SU-DHL-6 (cell line): ENCODE measurements around the gene CSNK1D.

Experiments
- H2AFZ ChIP-seq: fragments of 200-600 bp; sonication (generic); 2 replicates; pipeline ENCODE4 v1.6.1; 2014; ENCODE audit warnings: low read depth, mild to moderate bottlenecking, moderate library complexity, mixed read lengths, antibody characterized with exemption, low read length; ENCODE audit not compliant: severe bottlenecking
- H3F3A ChIP-seq: fragments of 200-600 bp; shearing (Covaris generic); 2 replicates; pipeline ENCODE4 v1.6.0; 2016; ENCODE audit warnings: antibody characterized with exemption, mild to moderate bottlenecking; ENCODE audit not compliant: insufficient read depth
- H3K27ac ChIP-seq: fragments of 200-600 bp; sonication (generic); 2 replicates; pipeline ENCODE4 v1.5.1; 2016; ENCODE audit warnings: low read depth, mild to moderate bottlenecking, low read length, moderate library complexity, mixed read lengths
- H3K27me3 ChIP-seq: fragments of 200-600 bp; sonication (generic), shearing (Covaris generic); 2 replicates; pipeline ENCODE4 v1.6.0; 2014; ENCODE audit warnings: mild to moderate bottlenecking, low read length
- H3K36me3 ChIP-seq: fragments of 200-600 bp; sonication (generic); 2 replicates; pipeline ENCODE4 v1.6.1; 2014; ENCODE audit warnings: mild to moderate bottlenecking, low read length, mixed read lengths
- H3K4me2 ChIP-seq: fragments of 300-600, 200-600 bp; shearing (Covaris generic), sonication (generic); 2 replicates; pipeline ENCODE4 v1.6.0; 2014; ENCODE audit warnings: low read length, low read depth, mild to moderate bottlenecking; ENCODE audit not compliant: poor library complexity, severe bottlenecking
- H3K4me3 ChIP-seq: fragments of 200-600 bp; sonication (generic); 2 replicates; pipeline ENCODE4 v1.5.1; 2014; ENCODE audit warnings: antibody characterized with exemption, low read length, mild to moderate bottlenecking, mixed read lengths; ENCODE audit not compliant: insufficient read depth, poor library complexity, severe bottlenecking
- H3K79me2 ChIP-seq: fragments of 200-600 bp; sonication (generic); 2 replicates; pipeline ENCODE4 v1.6.1; 2014; ENCODE audit warnings: mild to moderate bottlenecking, low read length, moderate library complexity; ENCODE audit not compliant: insufficient read depth
- H3K9ac ChIP-seq: fragments of 200-600 bp; sonication (generic); 2 replicates; pipeline ENCODE4 v1.7.0; 2014; ENCODE audit warnings: mild to moderate bottlenecking, low read length
- H3K9me2 ChIP-seq: fragments of 200-600 bp; sonication (generic); replicated peaks from 2 replicates; pipeline ENCODE4 v1.6.1; 2014; ENCODE audit warnings: low read length; ENCODE audit not compliant: insufficient read depth
- H3K9me3 ChIP-seq: fragments of 200-600 bp; sonication (generic); 2 replicates; pipeline ENCODE4 v1.6.1; 2014; ENCODE audit warnings: low read length, mixed read lengths; ENCODE audit not compliant: insufficient read depth
- H4K20me1 ChIP-seq: fragments of 200-600 bp; sonication (generic); 2 replicates; pipeline ENCODE4 v1.6.1; 2014; ENCODE audit warnings: low read depth, mild to moderate bottlenecking, antibody characterized with exemption, low read length, moderate library complexity, mixed read lengths
- CTCF ChIP-seq: fragments of 200-600 bp; sonication (generic); IDR thresholded peaks from one replicate; pipeline ENCODE4 v1.5.1; 2017; ENCODE audit warnings: antibody characterized with exemption, mild to moderate bottlenecking, low read length, moderate library complexity; ENCODE audit not compliant: insufficient read depth, poor library complexity, severe bottlenecking
- EZH2phosphoT487 ChIP-seq: fragments of 200-600 bp; sonication (generic), shearing (Covaris generic); conservative IDR thresholded peaks from 2 replicates; pipeline ENCODE4 v1.6.1; 2018; ENCODE audit warnings: mild to moderate bottlenecking, antibody characterized with exemption, low read length, moderate library complexity, mixed read lengths

CSNK1D gene

GRCh38 chr17:82200135-82200534 is 73.4 kb downstream of the CSNK1D start:
- TF ChIP-seq CTCF, result no peak
- no peaks in the 10 kb centered on the region for H4K20me1 ChIP-seq
- no peak overlapping the region for H3K4me2 ChIP-seq
- H3K9me2 ChIP-seq, result no peaks in the 10 kb centered on the region
- H3K79me2 ChIP-seq, result no peaks in the 10 kb centered on the region
- no peaks in the 10 kb centered on the region for H3K9me3 ChIP-seq
- H3K36me3 ChIP-seq, result no peaks in the 10 kb centered on the region
- no peaks in the 10 kb centered on the region for H3F3A ChIP-seq
- H2AFZ ChIP-seq, result no peak overlapping the region
- H3K9ac ChIP-seq, result no peak overlapping the region
- H3K4me3 ChIP-seq, result no peak overlapping the region
- no peak overlapping the region for H3K27ac ChIP-seq
- H3K27me3 ChIP-seq, result no peaks in the 10 kb centered on the region

- no peaks in the 10 kb centered on the region for H3K9me2 ChIP-seq
- no peak overlapping the region for H2AFZ ChIP-seq
- no peak overlapping the region for H3K9ac ChIP-seq
- TF ChIP-seq CTCF (no peak), EZH2phosphoT487 (no peak)
- no peaks in the 10 kb centered on the region for H3K36me3 ChIP-seq
- no peaks in the 10 kb centered on the region for H3K9me3 ChIP-seq
- no peak overlapping the region for H3K4me3 ChIP-seq
- no peaks in the 10 kb centered on the region for H4K20me1 ChIP-seq
- no peaks in the 10 kb centered on the region for H3F3A ChIP-seq
- no peaks in the 10 kb centered on the region for H3K27me3 ChIP-seq
- H3K4me2 ChIP-seq, result no peak overlapping the region
- H3K79me2 ChIP-seq, result no peaks in the 10 kb centered on the region
- H3K27ac ChIP-seq, result no peak overlapping the region
Observed at GRCh38 chr17:82199496-82199895, 74.0 kb downstream of the CSNK1D start.

GRCh38 chr17:82198092-82198491 is 75.4 kb downstream of the CSNK1D start:
- no peak overlapping the region for H2AFZ ChIP-seq
- H4K20me1 ChIP-seq, result no peaks in the 10 kb centered on the region
- no peaks in the 10 kb centered on the region for H3K27me3 ChIP-seq
- H3K36me3 ChIP-seq, result no peaks in the 10 kb centered on the region
- H3K4me3 ChIP-seq, result no peak overlapping the region
- no peak overlapping the region for H3K4me2 ChIP-seq
- H3K79me2 ChIP-seq, result no peaks in the 10 kb centered on the region
- H3K9me2 ChIP-seq, result no peaks in the 10 kb centered on the region
- H3K9ac ChIP-seq, result no peak overlapping the region
- no peak overlapping the region for H3K27ac ChIP-seq
- H3K9me3 ChIP-seq, result no peaks in the 10 kb centered on the region
- H3F3A ChIP-seq, result no peaks in the 10 kb centered on the region
- TF ChIP-seq CTCF (no peak), EZH2phosphoT487 (no peak)
